ENCODE measurements around the gene FBXO36. TPM values are rescaled to one million over a fixed set of nuclear protein-coding genes. Genes with fewer than 3 reads are reported as not detected.

The FBXO36 gene
- total RNA-seq, 1 experiment from 2014 or later: 3.8 TPM

- Histone ChIP-seq H3K4me1 (ENCODE audit: control insufficient read depth in 1 of 2, insufficient read depth in 2 of 2, low read length in 2 of 2) (no peaks in the 10 kb centered on the region), H3K4me3 (replicated peaks in 1 of 2; ENCODE audit: low read depth in 1 of 2, low read length in 2 of 2) (no peak overlapping the region), H3K9me3 (ENCODE audit: control insufficient read depth in 1 of 2, insufficient read depth in 1 of 2, low read depth in 1 of 2, low read length in 2 of 2) (no peaks in the 10 kb centered on the region), H3K9ac (ENCODE audit: low read length) (no peak overlapping the region), H4K20me1 (ENCODE audit: insufficient read depth) (no peaks in the 10 kb centered on the region), H3K79me2 (ENCODE audit: insufficient read depth, low read length) (no peaks in the 10 kb centered on the region), H3K27me3 (ENCODE audit: insufficient read depth, low read length) (no peaks in the 10 kb centered on the region), H3K36me3 (ENCODE audit: control insufficient read depth in 1 of 2, insufficient read depth in 2 of 2, low read length in 2 of 2) (no peaks in the 10 kb centered on the region), H2AFZ (ENCODE audit: low read depth, low read length, poor library complexity, severe bottlenecking) (no peak overlapping the region), H3K4me2 (ENCODE audit: low read length) (no peak overlapping the region), H3K27ac (ENCODE audit: low read depth, low read length) (no peak overlapping the region), H3K9me2 (ENCODE audit: insufficient read depth) (no peaks in the 10 kb centered on the region)
- BruUV-seq (replicated peaks): no TSS peak
- ChIA-PET CTCF (no interaction called here), RAD21 (ENCODE audit: low non-redundant PET in 1 of 2, low total read pairs in 2 of 2, uncharacterized antibody in 2 of 2, unreplicated experiment in 2 of 2) (no interaction called here), POLR2A (no interaction called here)
- DNase-seq (ENCODE audit: low read depth, low spot score) (no peak), ATAC-seq (no peak)
- TF ChIP-seq JUND (IDR thresholded peaks at IDR 0.05) (no peak), ATF3 (IDR thresholded peaks at IDR 0.05) (no peak), POLR2AphosphoS5 (IDR thresholded peaks at IDR 0.05; ENCODE audit: low read depth, low read length) (no peak), CTCF (IDR thresholded peaks at IDR 0.05 in 2 of 3, conservative IDR thresholded peaks at IDR 0.05 in 1 of 3; ENCODE audit: borderline replicate concordance in 1 of 3, insufficient read depth in 1 of 3, low read depth in 2 of 3, low read length in 2 of 3) (no peak), ZFX (IDR thresholded peaks at IDR 0.05) (no peak), MAX (IDR thresholded peaks at IDR 0.05) (no peak), EZH2phosphoT487 (IDR thresholded peaks at IDR 0.05; ENCODE audit: borderline replicate concordance) (no peak), SP1 (IDR thresholded peaks at IDR 0.05; ENCODE audit: low read depth) (no peak), POLR2A (IDR thresholded peaks at IDR 0.05; ENCODE audit: borderline replicate concordance, extremely low read depth, insufficient read depth, insufficient read length) (no peak), TCF7L2 (IDR thresholded peaks at IDR 0.05; ENCODE audit: borderline replicate concordance, extremely low read depth, insufficient read depth, insufficient read length) (no peak), EGR1 (IDR thresholded peaks at IDR 0.05; ENCODE audit: low read depth) (no peak), EZH2 (IDR thresholded peaks at IDR 0.05) (no peak), SRF (IDR thresholded peaks at IDR 0.05; ENCODE audit: low read depth) (no peak), ELF1 (IDR thresholded peaks at IDR 0.05; ENCODE audit: borderline replicate concordance, low read depth) (no peak), ZNF274 (IDR thresholded peaks at IDR 0.05; ENCODE audit: low read depth, low read length) (no peak), YY1 (IDR thresholded peaks at IDR 0.05; ENCODE audit: extremely low read depth, insufficient replicate concordance, low read depth, low read length) (no peak), CEBPB (IDR thresholded peaks at IDR 0.05; ENCODE audit: low read depth) (no peak)
- TF ChIP-seq, protein P1, sequence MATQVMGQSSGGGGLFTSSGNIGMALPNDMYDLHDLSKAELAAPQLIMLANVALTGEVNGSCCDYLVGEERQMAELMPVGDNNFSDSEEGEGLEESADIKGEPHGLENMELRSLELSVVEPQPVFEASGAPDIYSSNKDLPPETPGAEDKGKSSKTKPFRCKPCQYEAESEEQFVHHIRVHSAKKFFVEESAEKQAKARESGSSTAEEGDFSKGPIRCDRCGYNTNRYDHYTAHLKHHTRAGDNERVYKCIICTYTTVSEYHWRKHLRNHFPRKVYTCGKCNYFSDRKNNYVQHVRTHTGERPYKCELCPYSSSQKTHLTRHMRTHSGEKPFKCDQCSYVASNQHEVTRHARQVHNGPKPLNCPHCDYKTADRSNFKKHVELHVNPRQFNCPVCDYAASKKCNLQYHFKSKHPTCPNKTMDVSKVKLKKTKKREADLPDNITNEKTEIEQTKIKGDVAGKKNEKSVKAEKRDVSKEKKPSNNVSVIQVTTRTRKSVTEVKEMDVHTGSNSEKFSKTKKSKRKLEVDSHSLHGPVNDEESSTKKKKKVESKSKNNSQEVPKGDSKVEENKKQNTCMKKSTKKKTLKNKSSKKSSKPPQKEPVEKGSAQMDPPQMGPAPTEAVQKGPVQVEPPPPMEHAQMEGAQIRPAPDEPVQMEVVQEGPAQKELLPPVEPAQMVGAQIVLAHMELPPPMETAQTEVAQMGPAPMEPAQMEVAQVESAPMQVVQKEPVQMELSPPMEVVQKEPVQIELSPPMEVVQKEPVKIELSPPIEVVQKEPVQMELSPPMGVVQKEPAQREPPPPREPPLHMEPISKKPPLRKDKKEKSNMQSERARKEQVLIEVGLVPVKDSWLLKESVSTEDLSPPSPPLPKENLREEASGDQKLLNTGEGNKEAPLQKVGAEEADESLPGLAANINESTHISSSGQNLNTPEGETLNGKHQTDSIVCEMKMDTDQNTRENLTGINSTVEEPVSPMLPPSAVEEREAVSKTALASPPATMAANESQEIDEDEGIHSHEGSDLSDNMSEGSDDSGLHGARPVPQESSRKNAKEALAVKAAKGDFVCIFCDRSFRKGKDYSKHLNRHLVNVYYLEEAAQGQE (IDR thresholded peaks at IDR 0.05; ENCODE audit: low read depth): no peak
- TF ChIP-seq, protein P2, sequence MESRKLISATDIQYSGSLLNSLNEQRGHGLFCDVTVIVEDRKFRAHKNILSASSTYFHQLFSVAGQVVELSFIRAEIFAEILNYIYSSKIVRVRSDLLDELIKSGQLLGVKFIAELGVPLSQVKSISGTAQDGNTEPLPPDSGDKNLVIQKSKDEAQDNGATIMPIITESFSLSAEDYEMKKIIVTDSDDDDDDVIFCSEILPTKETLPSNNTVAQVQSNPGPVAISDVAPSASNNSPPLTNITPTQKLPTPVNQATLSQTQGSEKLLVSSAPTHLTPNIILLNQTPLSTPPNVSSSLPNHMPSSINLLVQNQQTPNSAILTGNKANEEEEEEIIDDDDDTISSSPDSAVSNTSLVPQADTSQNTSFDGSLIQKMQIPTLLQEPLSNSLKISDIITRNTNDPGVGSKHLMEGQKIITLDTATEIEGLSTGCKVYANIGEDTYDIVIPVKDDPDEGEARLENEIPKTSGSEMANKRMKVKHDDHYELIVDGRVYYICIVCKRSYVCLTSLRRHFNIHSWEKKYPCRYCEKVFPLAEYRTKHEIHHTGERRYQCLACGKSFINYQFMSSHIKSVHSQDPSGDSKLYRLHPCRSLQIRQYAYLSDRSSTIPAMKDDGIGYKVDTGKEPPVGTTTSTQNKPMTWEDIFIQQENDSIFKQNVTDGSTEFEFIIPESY (IDR thresholded peaks at IDR 0.05; ENCODE audit: extremely low read depth, insufficient replicate concordance, low read length): no peak
- intact Hi-C loops (cut with micrococcal nuclease): no loop called here
Measured at GRCh38 chr2:229993236-229993635, 70.9 kb downstream of the FBXO36 start.

Measured in HCT116 (cell line).